ENCODE measurements around the gene SGCA. TPM values are rescaled to one million over a fixed set of nuclear protein-coding genes. Genes with fewer than 3 reads are reported as not detected.

The SGCA gene
- total and polyA plus RNA-seq, 2 of the 13 experiments (the other 11 are each of a cell fraction or from before 2014, with no cell fraction given) = not detected

GRCh38 chr17:50196036-50196435, 30.2 kb downstream of the SGCA start:
- no peaks in the 10 kb centered on the region for H3K79me2 ChIP-seq (ENCODE audit: insufficient read depth, low read length)
- no peak for ATAC-seq
- H3K4me1 ChIP-seq (ENCODE audit: insufficient read depth, low read length) = 0 out of 2 replicates have a peak, but pooled peaks cover 9% of the 10 kb centered on the region
- no TSS peak for BruUV-seq (replicated peaks)
- no peak overlapping the region for H2AFZ ChIP-seq (ENCODE audit: low read length)
- DNase-seq (ENCODE audit: low spot score) = no peak
- in situ Hi-C loops (cut with HindIII; ENCODE audit: extremely low pct_ligation_motif_present, low pct_unique_long_range_greater_than_20kb) = no loop called here
- CTCF ChIA-PET (ENCODE audit: low intra/inter-chr PET ratio, low total read pairs) = interaction anchor here (3.7 to 9.4 kb wide), 2 partner anchors 27 to 77 kb away, joined by 36 to 301 read pairs; partner anchors contain the start of gene TMEM92
- no peak overlapping the region for H3K27ac ChIP-seq (ENCODE audit: extremely low read length, insufficient read depth, low read length)
- H3K36me3 ChIP-seq (replicated peaks in 1 of 2; ENCODE audit: control insufficient read depth in 1 of 2, insufficient read depth in 2 of 2, low read length in 2 of 2) = no peaks in the 10 kb centered on the region
- WGBS (ENCODE audit: low lambda C conversion rate) = 0% methylated on average over 5 of the region's 5 CpGs
- no peak overlapping the region for H3K4me2 ChIP-seq (ENCODE audit: low read depth, low read length)
- no peak for TF ChIP-seq HNRNPK (IDR thresholded peaks at IDR 0.05; ENCODE audit: low read depth, low read length, poor library complexity, severe bottlenecking)
- TF ChIP-seq, protein P1, sequence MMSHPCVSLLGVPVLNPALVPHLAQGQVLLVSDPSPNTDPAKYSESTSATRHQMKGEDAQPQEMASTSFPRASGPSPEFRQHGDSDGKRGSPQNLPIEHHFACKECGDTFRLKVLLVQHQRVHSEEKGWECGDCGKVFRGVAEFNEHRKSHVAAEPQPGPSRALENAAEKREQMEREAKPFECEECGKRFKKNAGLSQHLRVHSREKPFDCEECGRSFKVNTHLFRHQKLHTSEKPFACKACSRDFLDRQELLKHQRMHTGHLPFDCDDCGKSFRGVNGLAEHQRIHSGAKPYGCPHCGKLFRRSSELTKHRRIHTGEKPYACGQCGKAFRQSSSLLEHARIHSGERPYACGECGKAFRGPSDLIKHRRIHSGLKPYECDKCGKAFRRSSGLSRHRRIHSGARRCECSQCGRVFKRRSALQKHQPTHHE (CRISPR knock-in tag; IDR thresholded peaks at IDR 0.05; ENCODE audit: borderline replicate concordance) = no peak
- no peak for TF ChIP-seq RAD21 (CRISPR knock-in tag; IDR thresholded peaks at IDR 0.05)
- TF ChIP-seq HES4 (CRISPR knock-in tag; IDR thresholded peaks at IDR 0.05; ENCODE audit: borderline replicate concordance) = no peak
- no peak for TF ChIP-seq ZNF703 (CRISPR knock-in tag; IDR thresholded peaks at IDR 0.05; ENCODE audit: borderline replicate concordance)
- no peak for TF ChIP-seq ZNF17 (CRISPR knock-in tag; IDR thresholded peaks at IDR 0.05)
- TF ChIP-seq TEF (CRISPR knock-in tag; IDR thresholded peaks at IDR 0.05) = no peak
- TF ChIP-seq CENPBD1 (CRISPR knock-in tag; IDR thresholded peaks at IDR 0.05; ENCODE audit: borderline replicate concordance, low read depth) = no peak
- POLR2A ChIA-PET = no interaction called here
- no peaks in the 10 kb centered on the region; the same call in 1 of the 2 replicates for H4K20me1 ChIP-seq (ENCODE audit: insufficient read depth, low read length)
- FAIRE-seq = no peak
- H3K27me3 ChIP-seq (ENCODE audit: control insufficient read depth in 1 of 2, insufficient read depth in 2 of 2, low read length in 2 of 2) = peaks cover 9 to 74% of the 10 kb centered on the region in 2 experiments
- no peak overlapping the region for H3K9ac ChIP-seq (ENCODE audit: insufficient read depth, low read depth, low read length)
- no peaks in the 10 kb centered on the region for H3K9me3 ChIP-seq (ENCODE audit: low read length)
- no peak overlapping the region for H3K4me3 ChIP-seq (replicated peaks in 1 of 3; ENCODE audit: insufficient read depth in 1 of 3, low read depth in 2 of 3, low read length in 3 of 3)
- intact Hi-C loops (cut with micrococcal nuclease; ENCODE audit: unreplicated experiment) = no loop called here
